Activated B cell treated with CpG ODN at 0.5 μM for 24 hours (primary cell): ENCODE data around the gene STPG3. TPM values are rescaled to one million over a fixed set of nuclear protein-coding genes. Genes with fewer than 3 reads are reported as not detected.

ENCODE experiments used
- ATAC-seq: fragments of 200-7000 bp; cut with Tn5 transposase; one replicate; pipeline ENCODE4 v1.10.0; 2021; ENCODE audit warnings: low read depth, mild to moderate bottlenecking, moderate library complexity
- CTCF ChIA-PET: fragments of 350-600 bp; sonication (Branson Sonifier 250); formaldehyde crosslinking; loops from one replicate; lab custom pipeline; 2021; ENCODE audit warnings: antibody characterized with exemption; lab: Charles Lee
- POLR2A ChIA-PET: fragments of 350-600 bp; sonication (Branson Sonifier 250); formaldehyde crosslinking; loops from one replicate; lab custom pipeline; 2021; ENCODE audit warnings: antibody characterized with exemption; lab: Charles Lee
- DNase-seq: peaks from one replicate; pipeline ENCODE4 v3.0.0; 2022
- H3K27ac Mint-ChIP-seq: one replicate; pipeline ENCODE4 v1.8.0; 2020; ENCODE audit warnings: mixed read lengths
- H3K27me3 Mint-ChIP-seq: one replicate; pipeline ENCODE4 v1.8.0; 2021; ENCODE audit warnings: mixed read lengths
- H3K36me3 Mint-ChIP-seq: one replicate; pipeline ENCODE4 v1.8.0; 2021; ENCODE audit warnings: low read depth, mixed read lengths
- H3K4me1 Mint-ChIP-seq: one replicate; pipeline ENCODE4 v1.8.0; 2021; ENCODE audit warnings: mixed read lengths
- H3K4me3 Mint-ChIP-seq: one replicate; pipeline ENCODE4 v1.8.0; 2020; ENCODE audit warnings: mild to moderate bottlenecking, mixed read lengths
- H3K9me3 Mint-ChIP-seq: one replicate; pipeline ENCODE4 v1.8.0; 2020; ENCODE audit warnings: mixed read lengths
- CTCF ChIP-seq: fragments of 200-600 bp; IDR thresholded peaks from one replicate; pipeline ENCODE4 v1.8.0; 2022; ENCODE audit warnings: antibody characterized with exemption, mild to moderate bottlenecking
- intact Hi-C: fragments of 100-400 bp; cut with micrococcal nuclease; formaldehyde crosslinking; loops from one replicate; pipeline ENCODE4 v1.15.1; 2024
- total RNA-seq: library from RNA; stranded (reverse); gene quantifications from 2 replicates; pipeline ENCODE4 v1.2.3, GENCODE V29; 2022

STPG3 gene
- total RNA-seq, 1 donor from 2014 or later = not detected

- peaks cover 6% of the 10 kb centered on the region for H3K36me3 Mint-ChIP-seq
- no peak for TF ChIP-seq CTCF
- ChIA-PET CTCF (interaction anchor here (0.9 to 1.6 kb wide), 4 partner anchors 15 to 238 kb away, joined by 4 to 6 read pairs (median 5); partner anchors contain the start of genes NOXA1 and NRARP), POLR2A (interaction anchor here (0.6 to 2.1 kb wide), 7 partner anchors 10 to 357 kb away, joined by 3 to 9 read pairs (median 6); partner anchors contain the start of genes CYSRT1, NRARP, TOR4A and TUBB4B)
- no peak overlapping the region for H3K4me3 Mint-ChIP-seq
- H3K4me1 Mint-ChIP-seq = peaks cover 30% of the 10 kb centered on the region
- intact Hi-C loops = loop anchor here (2.0 kb wide), 1 partner anchor 46 kb away; the partner anchor contains the start of gene TUBB4B
- no peaks in the 10 kb centered on the region for H3K9me3 Mint-ChIP-seq
- no peaks in the 10 kb centered on the region for H3K27me3 Mint-ChIP-seq
- peak overlapping the region; percentile 81 for H3K27ac Mint-ChIP-seq
- no peak for DNase-seq
- peak; percentile 30 for ATAC-seq
Measured at GRCh38 chr9:137286975-137287383, 35.9 kb downstream of the STPG3 start.

GRCh38 chr9:137293094-137293481, 42.0 kb downstream of the STPG3 start:
- no peak for TF ChIP-seq CTCF
- Mint-ChIP-seq H3K27me3 (peaks cover 20% of the 10 kb centered on the region), H3K27ac (no peak overlapping the region), H3K9me3 (no peaks in the 10 kb centered on the region), H3K4me3 (no peak overlapping the region), H3K36me3 (no peaks in the 10 kb centered on the region), H3K4me1 (peaks cover 10% of the 10 kb centered on the region)
- ChIA-PET CTCF (no interaction called here), POLR2A (interaction anchor here (1.1 kb wide), 1 partner anchor 9 kb away, joined by 3 read pairs; the partner anchor contains the start of gene NRARP)
- intact Hi-C loops = no loop called here
- no peak for DNase-seq
- ATAC-seq = no peak

- intact Hi-C loops = loop anchor here (2.0 kb wide), 2 partner anchors 113 to 151 kb away; no protein-coding TSS in a partner anchor
- ChIA-PET CTCF (interaction anchor here (2.0 kb wide), 1 partner anchor 9 kb away, joined by 4 read pairs; no protein-coding TSS in a partner anchor), POLR2A (interaction anchor here (0.5 to 1.1 kb wide), 2 partner anchors 9 to 257 kb away, joined by 3 to 5 read pairs; partner anchors contain the start of genes NRARP and PNPLA7)
- DNase-seq (no peak), ATAC-seq (no peak)
- Mint-ChIP-seq H3K36me3 (no peaks in the 10 kb centered on the region), H3K9me3 (no peaks in the 10 kb centered on the region), H3K27ac (no peak overlapping the region), H3K4me1 (peaks cover 10% of the 10 kb centered on the region), H3K27me3 (peaks cover 22% of the 10 kb centered on the region), H3K4me3 (no peak overlapping the region)
- no peak for TF ChIP-seq CTCF
Measured at GRCh38 chr9:137293482-137294090, 42.5 kb downstream of the STPG3 start.

GRCh38 chr9:137294091-137294680, 43.1 kb downstream of the STPG3 start:
- DNase-seq = no peak

More at GRCh38 chr9:137294091-137294680, 43.1 kb downstream of the STPG3 start:
- TF ChIP-seq CTCF = no peak
- intact Hi-C loops = loop anchor here (2.0 kb wide), 2 partner anchors 113 to 151 kb away; no protein-coding TSS in a partner anchor
- ATAC-seq = peak; percentile 49
- ChIA-PET CTCF (interaction anchor here (2.0 kb wide), 1 partner anchor 10 kb away, joined by 4 read pairs; no protein-coding TSS in a partner anchor), POLR2A (interaction anchor here (0.5 to 1.1 kb wide), 4 partner anchors 8 to 256 kb away, joined by 3 to 8 read pairs (median 4); partner anchors contain the start of genes NRARP and PNPLA7)
- Mint-ChIP-seq H3K27me3 (peaks cover 22% of the 10 kb centered on the region), H3K36me3 (no peaks in the 10 kb centered on the region), H3K4me1 (peaks cover 10% of the 10 kb centered on the region), H3K27ac (no peak overlapping the region), H3K4me3 (peak overlapping the region; percentile 46), H3K9me3 (no peaks in the 10 kb centered on the region)
